Measurements from ENCODE around the gene PACRG.

DNA sequence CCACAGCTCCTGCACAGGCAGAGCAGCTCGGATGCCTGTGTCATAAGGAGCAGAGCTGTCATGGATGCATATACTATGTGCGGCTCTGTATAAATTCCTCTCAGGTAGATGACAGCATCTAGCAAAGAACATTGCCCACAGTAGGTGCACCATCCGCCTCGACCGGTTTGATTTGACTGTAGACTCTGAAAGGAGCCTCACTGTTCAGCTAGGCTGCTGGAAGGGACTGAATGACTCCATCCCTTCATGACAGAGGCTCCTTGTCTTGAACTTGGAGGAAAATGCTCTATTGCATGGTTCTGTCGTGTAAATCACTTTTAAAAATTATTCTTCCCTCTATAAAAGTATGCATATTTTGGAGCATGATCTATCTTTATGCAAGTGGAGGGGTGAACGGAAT lies 557.9 kb downstream of the PACRG start:
- no peak for TF ChIP-seq ESRRG (CRISPR knock-in tag; IDR thresholded peaks at IDR 0.05)
- TF ChIP-seq ZNF8 (CRISPR knock-in tag; IDR thresholded peaks at IDR 0.05): no peak
- TF ChIP-seq TCF4 (CRISPR knock-in tag; IDR thresholded peaks at IDR 0.05; ENCODE audit: borderline replicate concordance): no peak
- TF ChIP-seq, protein P1, sequence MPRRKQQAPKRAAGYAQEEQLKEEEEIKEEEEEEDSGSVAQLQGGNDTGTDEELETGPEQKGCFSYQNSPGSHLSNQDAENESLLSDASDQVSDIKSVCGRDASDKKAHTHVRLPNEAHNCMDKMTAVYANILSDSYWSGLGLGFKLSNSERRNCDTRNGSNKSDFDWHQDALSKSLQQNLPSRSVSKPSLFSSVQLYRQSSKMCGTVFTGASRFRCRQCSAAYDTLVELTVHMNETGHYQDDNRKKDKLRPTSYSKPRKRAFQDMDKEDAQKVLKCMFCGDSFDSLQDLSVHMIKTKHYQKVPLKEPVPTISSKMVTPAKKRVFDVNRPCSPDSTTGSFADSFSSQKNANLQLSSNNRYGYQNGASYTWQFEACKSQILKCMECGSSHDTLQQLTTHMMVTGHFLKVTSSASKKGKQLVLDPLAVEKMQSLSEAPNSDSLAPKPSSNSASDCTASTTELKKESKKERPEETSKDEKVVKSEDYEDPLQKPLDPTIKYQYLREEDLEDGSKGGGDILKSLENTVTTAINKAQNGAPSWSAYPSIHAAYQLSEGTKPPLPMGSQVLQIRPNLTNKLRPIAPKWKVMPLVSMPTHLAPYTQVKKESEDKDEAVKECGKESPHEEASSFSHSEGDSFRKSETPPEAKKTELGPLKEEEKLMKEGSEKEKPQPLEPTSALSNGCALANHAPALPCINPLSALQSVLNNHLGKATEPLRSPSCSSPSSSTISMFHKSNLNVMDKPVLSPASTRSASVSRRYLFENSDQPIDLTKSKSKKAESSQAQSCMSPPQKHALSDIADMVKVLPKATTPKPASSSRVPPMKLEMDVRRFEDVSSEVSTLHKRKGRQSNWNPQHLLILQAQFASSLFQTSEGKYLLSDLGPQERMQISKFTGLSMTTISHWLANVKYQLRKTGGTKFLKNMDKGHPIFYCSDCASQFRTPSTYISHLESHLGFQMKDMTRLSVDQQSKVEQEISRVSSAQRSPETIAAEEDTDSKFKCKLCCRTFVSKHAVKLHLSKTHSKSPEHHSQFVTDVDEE (CRISPR knock-in tag; IDR thresholded peaks at IDR 0.05): no peak
- TF ChIP-seq, protein P2, sequence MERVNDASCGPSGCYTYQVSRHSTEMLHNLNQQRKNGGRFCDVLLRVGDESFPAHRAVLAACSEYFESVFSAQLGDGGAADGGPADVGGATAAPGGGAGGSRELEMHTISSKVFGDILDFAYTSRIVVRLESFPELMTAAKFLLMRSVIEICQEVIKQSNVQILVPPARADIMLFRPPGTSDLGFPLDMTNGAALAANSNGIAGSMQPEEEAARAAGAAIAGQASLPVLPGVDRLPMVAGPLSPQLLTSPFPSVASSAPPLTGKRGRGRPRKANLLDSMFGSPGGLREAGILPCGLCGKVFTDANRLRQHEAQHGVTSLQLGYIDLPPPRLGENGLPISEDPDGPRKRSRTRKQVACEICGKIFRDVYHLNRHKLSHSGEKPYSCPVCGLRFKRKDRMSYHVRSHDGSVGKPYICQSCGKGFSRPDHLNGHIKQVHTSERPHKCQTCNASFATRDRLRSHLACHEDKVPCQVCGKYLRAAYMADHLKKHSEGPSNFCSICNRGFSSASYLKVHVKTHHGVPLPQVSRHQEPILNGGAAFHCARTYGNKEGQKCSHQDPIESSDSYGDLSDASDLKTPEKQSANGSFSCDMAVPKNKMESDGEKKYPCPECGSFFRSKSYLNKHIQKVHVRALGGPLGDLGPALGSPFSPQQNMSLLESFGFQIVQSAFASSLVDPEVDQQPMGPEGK (CRISPR knock-in tag; IDR thresholded peaks at IDR 0.05; ENCODE audit: borderline replicate concordance): no peak
- TF ChIP-seq ISL1 (CRISPR knock-in tag; IDR thresholded peaks at IDR 0.05): no peak
- TF ChIP-seq ARNTL (CRISPR knock-in tag; IDR thresholded peaks at IDR 0.05; ENCODE audit: borderline replicate concordance, low read depth): no peak
- TF ChIP-seq, protein P3, sequence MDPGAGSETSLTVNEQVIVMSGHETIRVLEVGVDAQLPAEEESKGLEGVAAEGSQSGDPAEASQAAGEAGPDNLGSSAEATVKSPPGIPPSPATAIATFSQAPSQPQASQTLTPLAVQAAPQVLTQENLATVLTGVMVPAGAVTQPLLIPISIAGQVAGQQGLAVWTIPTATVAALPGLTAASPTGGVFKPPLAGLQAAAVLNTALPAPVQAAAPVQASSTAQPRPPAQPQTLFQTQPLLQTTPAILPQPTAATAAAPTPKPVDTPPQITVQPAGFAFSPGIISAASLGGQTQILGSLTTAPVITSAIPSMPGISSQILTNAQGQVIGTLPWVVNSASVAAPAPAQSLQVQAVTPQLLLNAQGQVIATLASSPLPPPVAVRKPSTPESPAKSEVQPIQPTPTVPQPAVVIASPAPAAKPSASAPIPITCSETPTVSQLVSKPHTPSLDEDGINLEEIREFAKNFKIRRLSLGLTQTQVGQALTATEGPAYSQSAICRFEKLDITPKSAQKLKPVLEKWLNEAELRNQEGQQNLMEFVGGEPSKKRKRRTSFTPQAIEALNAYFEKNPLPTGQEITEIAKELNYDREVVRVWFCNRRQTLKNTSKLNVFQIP (CRISPR knock-in tag; IDR thresholded peaks at IDR 0.05; ENCODE audit: borderline replicate concordance, low read depth): no peak
- no peak for TF ChIP-seq ZFP30 (CRISPR knock-in tag; IDR thresholded peaks at IDR 0.05)
- no peak for TF ChIP-seq SNAI2 (CRISPR knock-in tag; IDR thresholded peaks at IDR 0.05)
- TF ChIP-seq RARB (CRISPR knock-in tag; IDR thresholded peaks at IDR 0.05): no peak
- TF ChIP-seq ZFP3 (CRISPR knock-in tag; IDR thresholded peaks at IDR 0.05): no peak
- TF ChIP-seq, protein P4, sequence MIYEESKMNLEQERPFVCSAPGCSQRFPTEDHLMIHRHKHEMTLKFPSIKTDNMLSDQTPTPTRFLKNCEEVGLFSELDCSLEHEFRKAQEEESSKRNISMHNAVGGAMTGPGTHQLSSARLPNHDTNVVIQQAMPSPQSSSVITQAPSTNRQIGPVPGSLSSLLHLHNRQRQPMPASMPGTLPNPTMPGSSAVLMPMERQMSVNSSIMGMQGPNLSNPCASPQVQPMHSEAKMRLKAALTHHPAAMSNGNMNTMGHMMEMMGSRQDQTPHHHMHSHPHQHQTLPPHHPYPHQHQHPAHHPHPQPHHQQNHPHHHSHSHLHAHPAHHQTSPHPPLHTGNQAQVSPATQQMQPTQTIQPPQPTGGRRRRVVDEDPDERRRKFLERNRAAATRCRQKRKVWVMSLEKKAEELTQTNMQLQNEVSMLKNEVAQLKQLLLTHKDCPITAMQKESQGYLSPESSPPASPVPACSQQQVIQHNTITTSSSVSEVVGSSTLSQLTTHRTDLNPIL (CRISPR knock-in tag; IDR thresholded peaks at IDR 0.05; ENCODE audit: low read depth): no peak
